H1 (cell line): ENCODE data around the gene SLC1A1.

Experiments used
- ATF3 ChIP-seq: IDR thresholded peaks from 2 replicates; pipeline ENCODE4 v1.6.1; 2011; ENCODE audit warnings: low read depth, mild to moderate bottlenecking, low read length; ENCODE audit not compliant: insufficient read depth
- CBX5 ChIP-seq: fragments of 300-800, 300-1000 bp; sonication (generic); IDR thresholded peaks from 2 replicates; pipeline ENCODE4 v1.7.1; 2016; ENCODE audit warnings: antibody characterized with exemption, low read length, low read depth
- CTCF ChIP-seq, 3 experiments: IDR thresholded peaks; 1 replicate in 2 of 3; 2 replicates in 1 of 3; pipeline versions ENCODE4 v1.5.1 to v1.6.1; 2011; ENCODE audit warnings: low read length in 3 of 3, mild to moderate bottlenecking in 3 of 3, inconsistent platforms in 2 of 3, low read depth in 1 of 3, moderate library complexity in 1 of 3; ENCODE audit not compliant: insufficient read depth in 1 of 3; ENCODE audit errors: control extremely low read depth in 1 of 3
- EP300 ChIP-seq, 2 experiments: IDR thresholded peaks; 1 replicate in 1 of 2; 2 replicates in 1 of 2; pipeline ENCODE4 v1.6.1; 2011 to 2012; ENCODE audit warnings: low read depth in 2 of 2, low read length in 2 of 2, mild to moderate bottlenecking in 2 of 2, borderline replicate concordance in 1 of 2, inconsistent platforms in 1 of 2, moderate library complexity in 1 of 2
- KDM1A ChIP-seq: fragments of 200-600, 300-600 bp; sonication (generic); IDR thresholded peaks from 2 replicates; pipeline ENCODE4 v1.7.1; 2016; ENCODE audit warnings: mild to moderate bottlenecking, low read length, borderline replicate concordance
- RAD21 ChIP-seq, 2 experiments: IDR thresholded peaks in 1 of 2; conservative IDR thresholded peaks in 1 of 2; 2 replicates each; pipeline ENCODE4 v1.6.1; 2011; ENCODE audit warnings: low read depth in 2 of 2, low read length in 2 of 2, improper control_type of control experiment in 1 of 2, inconsistent platforms in 1 of 2, mild to moderate bottlenecking in 1 of 2, moderate library complexity in 1 of 2
- USF2 ChIP-seq: IDR thresholded peaks from 2 replicates; pipeline ENCODE4 v1.6.1; 2011; ENCODE audit warnings: low read length, improper control_type of control experiment

GRCh38 chr9:4475301-4475700 lies 15.0 kb upstream of the SLC1A1 start:
- no peak for TF ChIP-seq CBX5
- TF ChIP-seq USF2, result no peak
- TF ChIP-seq CTCF (IDR thresholded peaks at IDR 0.05; ENCODE audit: control extremely low read depth in 1 of 3, insufficient read depth in 1 of 3, low read depth in 1 of 3, low read length in 3 of 3), result no peak
- no peak for TF ChIP-seq KDM1A
- TF ChIP-seq EP300 (IDR thresholded peaks at IDR 0.05; ENCODE audit: borderline replicate concordance in 1 of 2, low read depth in 2 of 2, low read length in 2 of 2), result no peak
- no peak for TF ChIP-seq ATF3
- TF ChIP-seq RAD21 (IDR thresholded peaks at IDR 0.05 in 1 of 2, conservative IDR thresholded peaks at IDR 0.05 in 1 of 2; ENCODE audit: low read depth in 2 of 2, low read length in 2 of 2), result no peak
